H1 (cell line): ENCODE results near the gene MTCH1. TPM values are rescaled to one million over a fixed set of nuclear protein-coding genes. Genes with fewer than 3 reads are reported as not detected.
A peak's percentile ranks its signal among the peaks of the same experiment; 100 is the strongest.

Experiments used
- CTCF ChIA-PET: fragments of 300-600 bp; sonication (Branson Sonifier 250); formaldehyde crosslinking; loops from one replicate; lab custom pipeline; 2021; ENCODE audit not compliant: partially characterized antibody; lab: Charles Lee
- POLR2A ChIA-PET: fragments of 300-600 bp; sonication (Branson Sonifier 250); formaldehyde crosslinking; loops from one replicate; lab custom pipeline; 2021; ENCODE audit warnings: inconsistent platforms; ENCODE audit not compliant: partially characterized antibody; lab: Charles Lee
- DNase-seq, 2 experiments: peaks; one replicate each; pipeline versions ENCODE4 v3.0.0 to v3.0.0-alpha.2; 2010 to 2022; ENCODE audit warnings: low spot score in 2 of 2, low read depth in 1 of 2, mixed read lengths in 1 of 2
- FAIRE-seq: peaks from 2 replicates; lab custom pipeline; 2011; peaks lifted over from hg19 to GRCh38; lab: Jason Lieb, UNC
- H2AFZ ChIP-seq: 2 replicates; pipeline ENCODE4 v1.8.1; 2012; ENCODE audit warnings: low read length, inconsistent platforms
- H2AK5ac ChIP-seq: 2 replicates; pipeline ENCODE4 v1.6.1; 2013; ENCODE audit warnings: low read depth, low read length
- H2BK120ac ChIP-seq: replicated peaks from 2 replicates; pipeline ENCODE3; 2013; ENCODE audit warnings: low read depth, low read length, inconsistent platforms
- H2BK12ac ChIP-seq: 2 replicates; pipeline ENCODE4 v1.6.1; 2013; ENCODE audit warnings: low read depth, low read length
- H2BK15ac ChIP-seq: 2 replicates; pipeline ENCODE4 v1.6.1; 2013; ENCODE audit warnings: low read length
- H2BK20ac ChIP-seq: 2 replicates; pipeline ENCODE4 v1.6.1; 2013; ENCODE audit warnings: low read length
- H2BK5ac ChIP-seq: 2 replicates; pipeline ENCODE4 v1.6.1; 2013; ENCODE audit warnings: low read depth, low read length
- H3K14ac ChIP-seq: 2 replicates; pipeline ENCODE4 v1.6.1; 2013; ENCODE audit warnings: inconsistent platforms; ENCODE audit not compliant: insufficient read length
- H3K18ac ChIP-seq: 2 replicates; pipeline ENCODE4 v1.6.1; 2013; ENCODE audit warnings: low read length; ENCODE audit errors: extremely low read depth
- H3K23ac ChIP-seq: 2 replicates; pipeline ENCODE4 v1.6.1; 2013; ENCODE audit warnings: inconsistent platforms; ENCODE audit not compliant: insufficient read length
- H3K23me2 ChIP-seq: 2 replicates; pipeline ENCODE4 v1.6.1; 2013; ENCODE audit warnings: low read depth, low read length
- H3K27ac ChIP-seq: 2 replicates; pipeline ENCODE4 v1.6.1; 2011; ENCODE audit warnings: low read depth, low read length, inconsistent platforms
- H3K27me3 ChIP-seq, 4 experiments: replicated peaks in 1 of 4; 1 replicate in 1 of 4; 2 replicates in 3 of 4; pipeline versions ENCODE4 v1.6.1 to v1.8.1; 2011 to 2013; ENCODE audit warnings: low read length in 3 of 4, mild to moderate bottlenecking in 3 of 4, inconsistent platforms in 2 of 4, mixed read lengths in 2 of 4, moderate library complexity in 1 of 4; ENCODE audit not compliant: control insufficient read depth in 3 of 4, insufficient read depth in 3 of 4; ENCODE audit errors: extremely low read depth in 1 of 4
- H3K36me3 ChIP-seq, 4 experiments: 2 replicates each; pipeline versions ENCODE4 v1.6.1 to v1.8.1; 2011 to 2013; ENCODE audit warnings: mild to moderate bottlenecking in 4 of 4, low read length in 3 of 4, moderate library complexity in 2 of 4, control low read depth in 1 of 4, inconsistent platforms in 1 of 4; ENCODE audit not compliant: insufficient read depth in 4 of 4, control insufficient read depth in 2 of 4
- H3K4ac ChIP-seq: replicated peaks from 2 replicates; pipeline ENCODE3; 2013; ENCODE audit warnings: low read length, low read depth, mixed read lengths, inconsistent platforms; ENCODE audit not compliant: insufficient read length
- H3K4me1 ChIP-seq, 4 experiments: replicated peaks in 1 of 4; 1 replicate in 1 of 4; 2 replicates in 3 of 4; pipeline versions ENCODE4 v1.6.1 to v1.8.1; 2011 to 2013; ENCODE audit warnings: low read length in 3 of 4, inconsistent platforms in 2 of 4, mixed read lengths in 1 of 4; ENCODE audit not compliant: insufficient read depth in 4 of 4, control insufficient read depth in 3 of 4
- H3K4me2 ChIP-seq, 2 experiments: 2 replicates each; pipeline versions ENCODE4 v1.6.1 to v1.8.1; 2011 to 2013; ENCODE audit warnings: low read depth in 2 of 2, low read length in 2 of 2, control low read depth in 1 of 2, inconsistent platforms in 1 of 2, mild to moderate bottlenecking in 1 of 2; ENCODE audit not compliant: insufficient read depth in 1 of 2
- H3K4me3 ChIP-seq, 4 experiments: fragments of 200-600, 300-600 bp in 1 of 4; sonication (generic), shearing (Covaris generic), sonication (Bioruptor Twin) in 1 of 4; 2 replicates each; pipeline versions ENCODE4 v1.5.1 to v1.8.1; 2011 to 2016; ENCODE audit warnings: low read length in 4 of 4, low read depth in 3 of 4, control low read depth in 2 of 4, inconsistent platforms in 2 of 4, mild to moderate bottlenecking in 2 of 4, mixed read lengths in 1 of 4, moderate library complexity in 1 of 4; ENCODE audit not compliant: insufficient read depth in 2 of 4; ENCODE audit errors: extremely low read depth in 1 of 4
- H3K56ac ChIP-seq: replicated peaks from 2 replicates; pipeline ENCODE3; 2013; ENCODE audit warnings: low read depth, mild to moderate bottlenecking, mixed read lengths, low read length, inconsistent platforms; ENCODE audit not compliant: insufficient read length
- H3K79me1 ChIP-seq: 2 replicates; pipeline ENCODE4 v1.6.1; 2013; ENCODE audit warnings: low read depth, low read length, control low read depth
- H3K79me2 ChIP-seq, 2 experiments: 2 replicates each; pipeline versions ENCODE4 v1.6.1 to v1.8.1; 2012 to 2013; ENCODE audit warnings: low read length in 2 of 2, mild to moderate bottlenecking in 2 of 2, inconsistent platforms in 1 of 2; ENCODE audit not compliant: insufficient read depth in 2 of 2, control insufficient read depth in 1 of 2
- H3K9ac ChIP-seq, 4 experiments: replicated peaks in 1 of 4; 1 replicate in 1 of 4; 2 replicates in 3 of 4; pipeline versions ENCODE4 v1.6.1 to v1.8.1; 2011 to 2013; ENCODE audit warnings: low read depth in 3 of 4, low read length in 3 of 4, control low read depth in 2 of 4, mild to moderate bottlenecking in 2 of 4, moderate library complexity in 2 of 4, inconsistent platforms in 1 of 4; ENCODE audit errors: extremely low read depth in 1 of 4
- H3K9me3 ChIP-seq, 2 experiments: 2 replicates each; pipeline versions ENCODE4 v1.6.1 to v1.8.1; 2012 to 2013; ENCODE audit warnings: mild to moderate bottlenecking in 2 of 2, moderate library complexity in 2 of 2, control low read depth in 1 of 2, inconsistent platforms in 1 of 2, low read depth in 1 of 2, low read length in 1 of 2, mixed read lengths in 1 of 2; ENCODE audit not compliant: insufficient read depth in 2 of 2
- H4K20me1 ChIP-seq, 2 experiments: replicated peaks in 1 of 2; 2 replicates each; pipeline versions ENCODE3 to v1.8.1; 2011 to 2013; ENCODE audit warnings: inconsistent platforms in 2 of 2, low read length in 2 of 2, mild to moderate bottlenecking in 1 of 2; ENCODE audit not compliant: insufficient read depth in 2 of 2, control insufficient read depth in 1 of 2
- H4K5ac ChIP-seq: 2 replicates; pipeline ENCODE4 v1.6.1; 2013; ENCODE audit warnings: low read length, low read depth, mixed read lengths, inconsistent platforms; ENCODE audit not compliant: insufficient read length
- H4K8ac ChIP-seq: 2 replicates; pipeline ENCODE4 v1.8.0; 2013; ENCODE audit warnings: mild to moderate bottlenecking, moderate library complexity, low read length, inconsistent platforms; ENCODE audit not compliant: insufficient read depth; ENCODE audit errors: extremely low read depth
- H4K91ac ChIP-seq: replicated peaks from 2 replicates; pipeline ENCODE3; 2013; ENCODE audit warnings: low read length, mixed read lengths, inconsistent platforms; ENCODE audit not compliant: insufficient read length
- ASH2L ChIP-seq: fragments of 200-600, 300-600 bp; sonication (generic); IDR thresholded peaks from one replicate; pipeline ENCODE4 v1.7.1; 2017; ENCODE audit warnings: low read length
- BCL11A ChIP-seq, 2 experiments: IDR thresholded peaks; one replicate each; pipeline ENCODE4 v1.6.1; 2011; ENCODE audit warnings: low read depth in 2 of 2, low read length in 2 of 2, mild to moderate bottlenecking in 2 of 2
- CHD2 ChIP-seq: IDR thresholded peaks from 2 replicates; pipeline ENCODE4 v1.6.1; 2012; ENCODE audit warnings: low read length, improper control_type of control experiment
- FOSL1 ChIP-seq: IDR thresholded peaks from 2 replicates; pipeline ENCODE4 v1.6.1; 2011; ENCODE audit warnings: mild to moderate bottlenecking, low read depth, low read length, moderate library complexity; ENCODE audit not compliant: insufficient read depth
- HDAC2 ChIP-seq, 2 experiments: fragments of 300-600 bp in 1 of 2; sonication (generic) in 1 of 2; IDR thresholded peaks; 2 replicates each; pipeline ENCODE4 v1.6.1; 2011 to 2012; ENCODE audit warnings: low read depth in 2 of 2, low read length in 2 of 2, mild to moderate bottlenecking in 2 of 2, moderate library complexity in 2 of 2, borderline replicate concordance in 1 of 2, inconsistent platforms in 1 of 2
- RFX5 ChIP-seq: IDR thresholded peaks from 2 replicates; pipeline ENCODE4 v1.6.1; 2011; ENCODE audit warnings: low read depth, low read length, improper control_type of control experiment, borderline replicate concordance
- RNF2 ChIP-seq: fragments of 200-900, 300-1000 bp; sonication (generic); IDR thresholded peaks from 2 replicates; pipeline ENCODE4 v1.7.1; 2016; ENCODE audit warnings: borderline replicate concordance, low read depth, mild to moderate bottlenecking, antibody characterized with exemption, low read length; ENCODE audit not compliant: poor library complexity, severe bottlenecking; ENCODE audit errors: missing control alignments
- TEAD4 ChIP-seq: IDR thresholded peaks from 2 replicates; pipeline ENCODE4 v1.6.1; 2012; ENCODE audit warnings: low read depth, low read length, inconsistent platforms, mixed read lengths
- WGBS, 2 experiments: shearing (Covaris generic) in 1 of 2; methylation state at CpG; one replicate each; pipeline versions ENCODE4 v1.1.6 to v1.1.7; 2013 to 2015; ENCODE audit warnings: low lambda C conversion rate in 2 of 2, mixed read lengths in 2 of 2, inconsistent platforms in 1 of 2, low coverage in 1 of 2, missing lambda C conversion rate in 1 of 2; ENCODE audit not compliant: insufficient replicate concordance in 2 of 2, insufficient coverage in 1 of 2, insufficient read length in 1 of 2; ENCODE audit errors: extremely low coverage in 1 of 2, missing lambda C conversion rate in 1 of 2; 5-methylcytosine and 5-hydroxymethylcytosine counted together
- polyA plus RNA-seq, 7 experiments: library from polyadenylated mRNA; depleted of rRNA in 3 of 7; stranded (reverse) in 5 of 7; unstranded in 2 of 7; fragments of >200 nt in 5 of 7; fragments of 200-250 nt in 2 of 7; gene quantifications; 1 replicate in 5 of 7; 2 replicates in 1 of 7; 4 replicates in 1 of 7; pipeline versions ENCODE4 v1.2.1 to v1.2.3, GENCODE V29; 2011 to 2013; ENCODE audit warnings: missing spikeins in 2 of 7, mixed read lengths in 2 of 7
- total RNA-seq: library from RNA; stranded (reverse); fragmentation: NEBNext Ultra II Directional; extraction: Animal tissue kit (Norgen Biotek cat#: 25700); gene quantifications from 2 replicates; pipeline ENCODE4 v1.2.1, GENCODE V29; 2021
- TF ChIP-seq, protein P1 (sequence below): IDR thresholded peaks from 2 replicates; pipeline ENCODE4 v1.6.1; 2012; ENCODE audit warnings: inconsistent platforms

MTCH1 gene
- total and polyA plus RNA-seq, 2 of the 8 experiments (the other 6 are each of a cell fraction or from before 2014, with no cell fraction given), result 169 to 214 TPM

DNA sequence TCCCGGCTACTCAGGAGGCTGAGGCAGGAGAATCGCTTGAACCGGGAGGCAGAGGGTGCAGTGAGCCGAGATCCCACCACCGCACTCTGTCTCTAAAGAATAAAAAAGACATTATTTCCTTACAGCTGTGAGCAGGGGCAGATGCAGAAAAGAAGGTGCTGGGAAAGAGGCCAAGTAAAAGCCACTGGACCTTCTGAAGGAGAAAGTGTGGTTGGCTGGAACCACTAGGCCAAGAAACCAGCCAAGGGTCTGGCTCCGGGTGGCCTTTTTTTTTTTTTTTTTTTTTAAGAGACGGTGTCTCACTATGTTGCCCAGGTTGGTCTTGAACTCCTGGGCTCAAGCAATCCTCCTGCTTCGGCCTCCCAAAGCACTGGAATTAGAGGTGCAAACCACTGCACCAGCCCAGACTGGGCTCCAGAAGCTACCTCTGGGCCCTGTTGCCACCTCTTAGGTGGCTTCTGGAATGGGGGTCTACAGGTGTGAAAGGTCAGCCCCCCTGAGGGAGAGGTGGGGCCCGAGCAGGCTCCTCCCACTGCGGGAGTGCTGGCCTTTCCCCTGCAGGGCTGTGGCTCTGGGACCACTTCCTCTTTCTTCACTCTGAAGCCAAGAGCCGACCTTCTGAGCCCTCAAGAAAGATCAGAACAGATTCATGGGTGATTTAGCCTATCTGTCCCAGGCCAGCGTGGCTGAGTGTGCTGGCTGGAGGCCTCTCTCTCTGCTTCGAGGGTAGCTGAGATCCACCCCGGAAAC is 19.2 kb upstream of the MTCH1 start, which contains the start of gene FGD2:
TSS of gene FGD2 (plus strand) at position 595 of the 750 bp plus-strand sequence. CDS start 163 bp downstream, outside the sequence.
- no peak within 1 kb of the TSS for H4K5ac ChIP-seq
- H3K4ac ChIP-seq, result no peak within 1 kb of the TSS
- no peak within 1 kb of the TSS; the same call in 1 of the 2 replicates for H3K27ac ChIP-seq
- no peak within 1 kb of the TSS for H4K8ac ChIP-seq
- H3K4me2 ChIP-seq, result no peak within 1 kb of the TSS
- POLR2A ChIA-PET, result interaction anchor here (2.2 to 2.5 kb wide), 2 partner anchors 13 to 19 kb away, joined by 6 to 9 read pairs; partner anchors contain the start of gene MTCH1
- no peaks in the 10 kb centered on the region for H3K27me3 ChIP-seq
- 81% methylated on average over 13 of the region's 14 CpGs; no CpG with 5 or more reads in 1 of the 2 experiments for WGBS, 2 experiments
- H2AK5ac ChIP-seq, result no peak within 1 kb of the TSS
- TF ChIP-seq RNF2 (no peak), TEAD4 (no peak), ASH2L (no peak), BCL11A (IDR thresholded peaks at IDR 0.05; ENCODE audit: low read depth in 2 of 2, low read length in 2 of 2) (no peak), HDAC2 (IDR thresholded peaks at IDR 0.05; ENCODE audit: borderline replicate concordance in 1 of 2, low read depth in 2 of 2, low read length in 2 of 2) (no peak), RFX5 (no peak), FOSL1 (no peak), CHD2 (no peak)
- TF ChIP-seq, protein P1, sequence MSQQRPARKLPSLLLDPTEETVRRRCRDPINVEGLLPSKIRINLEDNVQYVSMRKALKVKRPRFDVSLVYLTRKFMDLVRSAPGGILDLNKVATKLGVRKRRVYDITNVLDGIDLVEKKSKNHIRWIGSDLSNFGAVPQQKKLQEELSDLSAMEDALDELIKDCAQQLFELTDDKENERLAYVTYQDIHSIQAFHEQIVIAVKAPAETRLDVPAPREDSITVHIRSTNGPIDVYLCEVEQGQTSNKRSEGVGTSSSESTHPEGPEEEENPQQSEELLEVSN, result no peak
- H2BK120ac ChIP-seq, result no peak within 1 kb of the TSS
- DNase-seq, result no peak
- H2BK15ac ChIP-seq, result no peak within 1 kb of the TSS
- H3K4me1 ChIP-seq, result no peaks in the 10 kb centered on the region
- H2BK5ac ChIP-seq, result no peak within 1 kb of the TSS
- no peak within 1 kb of the TSS for H3K14ac ChIP-seq
- no peak within 1 kb of the TSS for H3K56ac ChIP-seq
- no peak within 1 kb of the TSS for H2BK20ac ChIP-seq
- H3K36me3 ChIP-seq, result no peaks in the 10 kb centered on the region
- H3K9me3 ChIP-seq, result no peaks in the 10 kb centered on the region
- no peak for FAIRE-seq
- no peak within 1 kb of the TSS for H3K23ac ChIP-seq
- H3K9ac ChIP-seq, result no peak within 1 kb of the TSS
- CTCF ChIA-PET, result interaction anchor here (1.1 to 6.5 kb wide), 3 partner anchors 11 to 20 kb away, joined by 4 to 74 read pairs (median 4); no protein-coding TSS in a partner anchor
- no peak within 1 kb of the TSS for H3K18ac ChIP-seq
- H3K23me2 ChIP-seq, result no peaks in the 10 kb centered on the region
- H4K20me1 ChIP-seq, result no peaks in the 10 kb centered on the region
- no peaks in the 10 kb centered on the region for H3K79me2 ChIP-seq
- no peak within 1 kb of the TSS for H2AFZ ChIP-seq
- 0 out of 2 replicates have a peak within 1 kb of the TSS, but pooled peaks have one; percentile 17 for H2BK12ac ChIP-seq
- H3K4me3 ChIP-seq, result no peak within 1 kb of the TSS
- no peak within 1 kb of the TSS for H4K91ac ChIP-seq
- H3K79me1 ChIP-seq, result no peaks in the 10 kb centered on the region
